DLD1 (cell line): ENCODE data around the gene SPATS2L.

Experiments
- in situ Hi-C: cut with HindIII; loops from 2 replicates; pipeline ENCODE4 v1.10.0; 2017; ENCODE audit warnings: low sequenced_read_pairs

SPATS2L gene

GRCh38 chr2:200459101-200459500 lies 152.6 kb downstream of the SPATS2L start:
- in situ Hi-C loops = no loop called here

DNA sequence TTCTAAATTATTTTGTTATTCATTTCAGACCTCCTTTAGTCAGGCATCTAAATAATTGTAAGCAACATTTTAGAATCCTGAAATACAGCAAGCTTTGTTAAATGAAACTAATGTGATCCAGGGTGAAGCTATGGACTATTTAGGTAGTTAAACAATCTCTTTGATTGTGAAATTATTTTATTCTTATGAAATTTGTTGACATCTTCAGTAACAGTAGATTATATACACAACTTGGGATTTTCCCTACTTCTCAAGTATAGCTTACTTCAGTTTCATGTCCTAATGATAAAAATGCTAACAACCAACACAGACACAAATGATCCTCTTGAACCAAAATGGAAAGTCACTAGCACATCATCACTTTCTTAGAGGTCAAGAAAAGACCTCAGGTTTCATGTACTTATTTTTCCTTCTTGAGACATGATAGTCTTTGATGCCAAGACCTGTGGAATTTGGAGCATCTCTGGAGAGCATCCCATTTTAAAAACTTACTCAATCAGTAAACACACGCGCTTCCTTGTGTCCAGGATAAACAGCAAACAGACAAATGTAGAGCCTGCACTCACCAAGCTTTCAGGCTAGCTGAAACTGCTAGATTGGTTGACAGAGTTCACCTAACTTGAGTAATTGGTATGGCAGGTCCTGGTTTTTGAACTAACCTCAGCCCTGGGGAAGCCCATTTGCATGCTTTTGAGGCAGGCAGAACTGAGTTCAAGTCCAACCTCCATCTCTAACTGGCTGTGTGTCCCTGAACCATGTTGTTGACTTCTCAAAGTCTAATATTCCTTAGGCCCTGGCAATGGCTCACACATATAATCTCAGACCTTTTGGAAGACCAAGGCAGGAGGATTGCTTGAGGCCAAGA lies 155.6 kb downstream of the SPATS2L start:
- in situ Hi-C loops = no loop called here

- in situ Hi-C loops = no loop called here
Observed at GRCh38 chr2:200463452-200463851, 157.0 kb downstream of the SPATS2L start.

DNA sequence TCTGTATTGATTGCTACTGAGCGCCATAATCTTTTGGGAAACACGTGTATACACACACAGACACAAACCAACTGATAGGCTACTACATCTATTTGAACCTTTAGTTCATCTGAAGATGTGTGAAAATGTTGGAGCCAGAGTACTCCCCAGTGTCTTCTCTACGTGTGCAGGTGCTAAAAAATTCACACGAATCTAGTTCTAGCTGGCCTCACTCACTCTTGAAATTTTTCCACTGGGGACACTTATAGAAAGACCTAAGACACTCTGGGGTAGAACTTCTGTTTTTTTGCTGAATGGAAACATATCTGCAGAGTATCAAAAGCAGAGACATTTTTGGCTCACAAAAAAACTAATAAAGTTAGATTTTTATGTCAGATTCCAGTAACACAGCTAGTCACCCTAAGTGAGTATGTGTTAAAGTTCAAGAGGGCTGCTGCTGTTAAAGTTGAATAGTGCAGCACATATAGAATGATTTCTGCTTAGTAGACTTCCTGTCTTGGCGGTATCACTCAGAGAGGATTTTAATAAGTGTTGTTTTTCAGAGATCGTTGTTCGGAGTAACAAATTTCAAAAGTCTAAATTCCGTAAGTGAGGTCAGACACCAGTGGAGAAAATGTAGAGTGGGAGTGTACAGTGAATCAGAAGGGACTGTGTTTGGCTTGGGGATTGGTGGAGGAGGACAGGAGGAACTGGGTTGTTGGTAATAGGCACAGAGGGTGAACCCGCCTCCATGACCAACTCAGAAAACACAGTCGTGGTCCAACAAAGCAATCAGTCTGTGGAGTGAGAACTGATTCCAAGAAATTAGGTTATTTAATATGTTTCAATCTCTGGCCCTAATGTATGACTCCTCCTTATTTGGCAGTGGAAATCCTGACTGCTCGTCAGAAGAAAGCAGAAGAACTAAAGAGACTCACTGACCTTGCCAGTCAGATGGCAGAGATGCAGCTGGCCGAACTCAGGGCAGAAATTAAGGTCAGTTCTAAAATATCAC lies 160.2 kb downstream of the SPATS2L start:
- in situ Hi-C loops = no loop called here

DNA sequence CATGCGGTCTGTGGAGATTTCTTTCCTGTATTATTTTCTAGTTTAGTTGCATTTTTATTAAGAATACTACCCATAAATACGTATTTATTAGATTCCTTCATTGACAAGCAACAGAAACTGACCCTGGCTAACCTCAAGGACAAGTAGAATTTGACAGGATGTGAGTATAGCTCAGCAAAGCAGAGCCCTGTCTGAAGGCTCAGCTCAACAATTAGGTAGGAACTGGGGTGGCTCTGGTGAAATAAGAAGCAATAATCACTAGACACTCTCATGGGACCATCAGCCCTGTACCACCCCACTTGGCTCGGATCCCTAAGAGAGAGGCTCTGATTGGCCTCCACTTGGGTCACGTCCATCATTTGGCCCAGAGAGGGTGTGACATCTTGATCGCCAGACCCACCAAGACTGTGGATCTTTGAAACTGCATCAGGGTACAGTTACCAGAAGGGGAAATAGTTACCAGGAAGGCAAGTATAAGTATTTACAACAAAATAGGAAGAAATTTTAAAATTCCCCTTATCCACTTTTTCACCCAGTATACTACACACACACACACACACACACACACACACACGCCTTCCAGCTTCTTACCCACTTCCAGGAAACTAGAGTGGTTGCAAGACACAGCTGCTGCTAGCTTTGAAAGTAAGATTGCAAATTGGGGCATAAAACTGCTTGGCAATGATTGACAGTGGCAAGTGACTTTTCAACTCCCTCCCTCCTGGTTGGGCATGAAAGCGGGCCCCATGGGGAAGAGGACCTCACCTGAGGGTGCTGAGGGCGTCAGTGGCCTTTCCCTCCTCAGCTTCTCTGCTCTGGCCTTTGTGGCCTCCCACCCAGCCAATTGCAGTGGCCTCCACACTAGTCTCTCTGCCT lies 161.6 kb downstream of the SPATS2L start:
- in situ Hi-C loops = no loop called here

GRCh38 chr2:200469708-200470211 lies 163.3 kb downstream of the SPATS2L start:
- in situ Hi-C loops = no loop called here

DNA sequence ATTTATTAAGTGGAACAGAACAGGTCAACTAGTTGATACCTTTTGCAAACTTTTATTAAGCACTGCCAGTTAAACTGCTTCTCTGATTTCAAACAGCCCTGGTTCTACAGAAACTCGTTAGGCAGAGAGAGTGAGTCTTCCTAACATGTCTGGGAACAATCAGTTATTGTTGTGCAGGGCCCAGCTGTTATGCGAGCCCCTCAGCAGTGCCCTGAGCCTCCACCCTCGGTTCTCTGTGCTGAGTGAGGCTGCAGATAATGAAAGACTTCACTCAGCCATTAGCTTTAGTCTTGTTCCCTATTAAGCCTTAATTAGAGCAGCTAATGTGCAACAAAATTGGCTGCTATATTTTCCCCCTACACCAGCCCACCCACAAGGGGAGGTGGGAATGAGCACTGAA lies 163.7 kb downstream of the SPATS2L start:
- in situ Hi-C loops = no loop called here

GRCh38 chr2:200471324-200471848 lies 164.9 kb downstream of the SPATS2L start:
- in situ Hi-C loops = no loop called here

DNA sequence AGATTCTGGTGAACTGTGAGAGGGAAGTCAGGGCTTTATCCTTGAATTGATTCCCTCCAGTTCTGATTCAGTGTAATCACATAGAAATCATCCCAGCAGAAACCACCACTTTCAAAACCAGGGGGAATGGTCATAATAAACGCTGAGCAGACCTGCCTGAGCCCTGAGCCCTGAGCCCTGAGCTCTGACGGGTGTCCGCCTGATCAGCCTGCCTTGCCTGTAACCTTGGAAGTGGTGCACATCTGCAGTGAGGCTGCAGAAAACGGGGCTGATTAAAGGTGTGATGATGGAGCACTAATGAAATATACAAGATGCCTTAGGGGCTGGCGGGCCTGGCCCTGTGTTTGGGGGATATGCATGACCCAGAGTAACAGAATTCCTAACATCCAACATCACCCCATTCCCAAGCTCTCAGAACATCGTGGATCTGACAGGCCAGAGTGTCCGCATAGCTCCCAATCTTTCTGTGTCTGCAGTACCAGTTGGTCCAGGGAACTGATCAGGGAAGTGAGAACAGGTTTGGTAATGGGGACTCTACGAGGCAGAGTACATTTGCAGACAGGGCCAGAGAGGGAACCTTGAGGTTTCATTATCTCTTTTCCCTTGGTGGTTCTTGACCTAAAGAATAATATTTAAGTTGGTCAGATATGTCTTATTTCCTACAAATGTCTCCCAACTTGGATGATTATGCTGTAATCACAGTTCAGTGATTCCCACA lies 165.6 kb downstream of the SPATS2L start:
- in situ Hi-C loops = no loop called here

DNA sequence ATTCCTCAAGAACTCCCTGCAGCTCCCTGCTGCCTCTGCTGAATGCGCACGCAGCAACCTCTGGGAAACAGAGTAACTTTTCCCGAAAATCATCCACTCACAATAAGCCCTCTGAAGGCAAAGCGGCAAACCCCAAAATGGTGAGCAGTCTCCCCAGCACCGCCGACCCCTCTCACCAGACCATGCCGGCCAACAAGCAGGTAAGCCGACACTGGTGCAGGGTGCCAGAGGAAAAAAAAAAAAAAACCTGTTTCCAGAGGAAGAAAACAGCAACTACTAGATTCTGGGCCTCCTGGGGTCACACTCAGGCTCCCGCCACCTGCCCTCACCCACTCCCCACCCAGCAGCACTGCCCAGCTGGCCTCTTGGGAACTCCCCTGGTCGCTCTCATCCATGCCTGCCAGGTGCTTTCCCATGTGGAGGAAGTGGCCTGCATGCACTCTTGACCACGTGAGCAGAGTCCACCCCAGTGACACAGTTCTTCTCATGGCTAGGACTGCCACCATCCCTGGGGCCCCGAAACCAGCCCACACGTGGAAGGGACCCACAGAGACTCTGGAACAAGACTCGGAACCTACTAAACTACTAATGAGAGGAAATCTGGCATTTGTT lies 166.5 kb downstream of the SPATS2L start:
- in situ Hi-C loops = no loop called here

GRCh38 chr2:200475795-200476194 lies 169.3 kb downstream of the SPATS2L start:
- in situ Hi-C loops = loop anchor here (25.0 kb wide), 1 partner anchor 463 kb away; no protein-coding TSS in a partner anchor

DNA sequence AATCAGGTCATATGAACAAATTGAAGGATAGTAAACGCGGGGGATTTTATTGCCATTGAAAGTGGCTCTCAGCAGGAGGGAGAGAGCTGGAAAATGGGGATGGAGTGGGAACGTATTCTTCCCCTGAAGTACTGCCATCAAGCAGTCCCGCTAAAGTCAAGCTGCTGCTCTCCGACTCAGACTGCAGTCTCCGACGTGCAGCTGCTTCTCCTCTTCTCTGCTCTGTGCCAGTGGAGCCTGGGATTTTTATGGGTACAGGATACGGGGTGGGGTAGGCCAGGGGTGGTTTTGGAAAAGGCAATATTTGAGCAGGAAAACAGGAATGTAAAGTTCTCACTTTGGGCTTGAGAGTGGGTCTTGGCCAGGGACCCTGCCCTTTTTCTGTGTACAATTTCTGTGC lies 170.3 kb downstream of the SPATS2L start:
- in situ Hi-C loops = loop anchor here (25.0 kb wide), 1 partner anchor 465 kb away; no protein-coding TSS in a partner anchor

GRCh38 chr2:200477667-200478131 lies 171.2 kb downstream of the SPATS2L start:
- in situ Hi-C loops = loop anchor here (25.0 kb wide), 1 partner anchor 465 kb away; no protein-coding TSS in a partner anchor

- in situ Hi-C loops = loop anchor here (25.0 kb wide), 1 partner anchor 467 kb away; no protein-coding TSS in a partner anchor
Observed at GRCh38 chr2:200479692-200480265, 173.3 kb downstream of the SPATS2L start.

GRCh38 chr2:200482194-200482593 lies 175.7 kb downstream of the SPATS2L start:
- in situ Hi-C loops = loop anchor here (25.0 kb wide), 1 partner anchor 470 kb away; no protein-coding TSS in a partner anchor

GRCh38 chr2:200483729-200484198 lies 177.3 kb downstream of the SPATS2L start:
- in situ Hi-C loops = loop anchor here (25.0 kb wide), 1 partner anchor 471 kb away; no protein-coding TSS in a partner anchor

GRCh38 chr2:200484934-200485333 lies 178.4 kb downstream of the SPATS2L start:
- in situ Hi-C loops = loop anchor here (25.0 kb wide), 1 partner anchor 473 kb away; no protein-coding TSS in a partner anchor

GRCh38 chr2:200486529-200486928 lies 180.0 kb downstream of the SPATS2L start:
- in situ Hi-C loops = loop anchor here (25.0 kb wide), 1 partner anchor 474 kb away; no protein-coding TSS in a partner anchor
